Gastroesophageal sphincter (tissue), 3 donors: ENCODE measurements around the gene BARHL1.

Experiments used
- EP300 ChIP-seq: sonication (generic); formaldehyde crosslinking; IDR thresholded peaks from one replicate; pipeline ENCODE4 v1.6.1; 2017; ENCODE audit warnings: antibody characterized with exemption, mild to moderate bottlenecking
- POLR2AphosphoS5 ChIP-seq: sonication (generic); formaldehyde crosslinking; IDR thresholded peaks from one replicate; pipeline ENCODE4 v1.6.1; 2017; ENCODE audit warnings: antibody characterized with exemption
- TF ChIP-seq, protein P1 (sequence below), 4 experiments: fragments of 200-600 bp in 2 of 4; fragments of 450-650 bp in 2 of 4; sonication (generic) in 1 of 4; IDR thresholded peaks; one replicate each; pipeline ENCODE4 v1.5.1; 2017 to 2019; ENCODE audit warnings: antibody characterized with exemption in 4 of 4, mild to moderate bottlenecking in 2 of 4, moderate library complexity in 2 of 4

DNA sequence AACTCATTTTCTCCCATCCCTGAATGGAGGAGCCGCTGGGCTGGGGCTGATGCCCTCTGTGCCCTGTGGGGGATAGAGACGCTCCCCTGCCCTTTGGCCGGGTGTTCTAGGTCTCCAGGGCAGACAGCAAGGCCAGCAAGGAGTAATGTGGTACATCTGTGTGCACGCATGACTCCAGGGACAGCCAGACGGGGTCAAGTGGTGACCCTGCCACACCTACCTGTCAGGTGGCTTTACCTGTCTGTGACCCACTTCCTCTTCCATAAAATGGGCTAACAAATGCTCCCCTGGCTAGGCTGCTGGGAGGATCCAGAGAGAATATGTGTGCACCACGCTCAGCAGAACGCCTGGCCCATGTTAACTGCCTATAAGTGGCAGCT lies 35.4 kb upstream of the BARHL1 start:
- TF ChIP-seq POLR2AphosphoS5 (no peak), EP300 (no peak)
- TF ChIP-seq, protein P1, sequence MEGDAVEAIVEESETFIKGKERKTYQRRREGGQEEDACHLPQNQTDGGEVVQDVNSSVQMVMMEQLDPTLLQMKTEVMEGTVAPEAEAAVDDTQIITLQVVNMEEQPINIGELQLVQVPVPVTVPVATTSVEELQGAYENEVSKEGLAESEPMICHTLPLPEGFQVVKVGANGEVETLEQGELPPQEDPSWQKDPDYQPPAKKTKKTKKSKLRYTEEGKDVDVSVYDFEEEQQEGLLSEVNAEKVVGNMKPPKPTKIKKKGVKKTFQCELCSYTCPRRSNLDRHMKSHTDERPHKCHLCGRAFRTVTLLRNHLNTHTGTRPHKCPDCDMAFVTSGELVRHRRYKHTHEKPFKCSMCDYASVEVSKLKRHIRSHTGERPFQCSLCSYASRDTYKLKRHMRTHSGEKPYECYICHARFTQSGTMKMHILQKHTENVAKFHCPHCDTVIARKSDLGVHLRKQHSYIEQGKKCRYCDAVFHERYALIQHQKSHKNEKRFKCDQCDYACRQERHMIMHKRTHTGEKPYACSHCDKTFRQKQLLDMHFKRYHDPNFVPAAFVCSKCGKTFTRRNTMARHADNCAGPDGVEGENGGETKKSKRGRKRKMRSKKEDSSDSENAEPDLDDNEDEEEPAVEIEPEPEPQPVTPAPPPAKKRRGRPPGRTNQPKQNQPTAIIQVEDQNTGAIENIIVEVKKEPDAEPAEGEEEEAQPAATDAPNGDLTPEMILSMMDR (IDR thresholded peaks at IDR 0.05): no peak
